NT2/D1 (cell line): ENCODE measurements around the gene CYFIP2.

ENCODE experiments used
- DNase-seq: peaks from one replicate; pipeline ENCODE4 v3.0.0-alpha.2; 2011; ENCODE audit warnings: low read depth, low spot score
- H3K27me3 ChIP-seq: 2 replicates; pipeline ENCODE4 v1.6.0; 2011; ENCODE audit warnings: mild to moderate bottlenecking; ENCODE audit not compliant: insufficient read length, insufficient read depth
- H3K36me3 ChIP-seq: 2 replicates; pipeline ENCODE4 v1.6.1; 2011; ENCODE audit warnings: mild to moderate bottlenecking, low read length, mixed read lengths; ENCODE audit not compliant: insufficient read depth, insufficient read length
- H3K4me1 ChIP-seq: 2 replicates; pipeline ENCODE4 v1.5.1; 2011; ENCODE audit not compliant: insufficient read depth, insufficient read length
- H3K4me3 ChIP-seq: 2 replicates; pipeline ENCODE4 v1.5.1; 2011; ENCODE audit warnings: low read depth; ENCODE audit not compliant: insufficient read length
- H3K9ac ChIP-seq: 2 replicates; pipeline ENCODE4 v1.6.0; 2011; ENCODE audit warnings: low read depth; ENCODE audit not compliant: insufficient read length
- H3K9me3 ChIP-seq: 2 replicates; pipeline ENCODE4 v1.5.1; 2011; ENCODE audit warnings: mild to moderate bottlenecking, low read length; ENCODE audit not compliant: insufficient read depth
- SUZ12 ChIP-seq: IDR thresholded peaks from 2 replicates; pipeline ENCODE4 v1.6.1; 2011; ENCODE audit not compliant: insufficient read length, insufficient read depth; ENCODE audit errors: extremely low read depth
- YY1 ChIP-seq: IDR thresholded peaks from 2 replicates; pipeline ENCODE4 v1.6.1; 2011; ENCODE audit not compliant: insufficient read length, insufficient read depth
- ZNF274 ChIP-seq: IDR thresholded peaks from 2 replicates; pipeline ENCODE4 v1.6.1; 2011; ENCODE audit warnings: mild to moderate bottlenecking, low read depth, low read length

Gene CYFIP2

DNA sequence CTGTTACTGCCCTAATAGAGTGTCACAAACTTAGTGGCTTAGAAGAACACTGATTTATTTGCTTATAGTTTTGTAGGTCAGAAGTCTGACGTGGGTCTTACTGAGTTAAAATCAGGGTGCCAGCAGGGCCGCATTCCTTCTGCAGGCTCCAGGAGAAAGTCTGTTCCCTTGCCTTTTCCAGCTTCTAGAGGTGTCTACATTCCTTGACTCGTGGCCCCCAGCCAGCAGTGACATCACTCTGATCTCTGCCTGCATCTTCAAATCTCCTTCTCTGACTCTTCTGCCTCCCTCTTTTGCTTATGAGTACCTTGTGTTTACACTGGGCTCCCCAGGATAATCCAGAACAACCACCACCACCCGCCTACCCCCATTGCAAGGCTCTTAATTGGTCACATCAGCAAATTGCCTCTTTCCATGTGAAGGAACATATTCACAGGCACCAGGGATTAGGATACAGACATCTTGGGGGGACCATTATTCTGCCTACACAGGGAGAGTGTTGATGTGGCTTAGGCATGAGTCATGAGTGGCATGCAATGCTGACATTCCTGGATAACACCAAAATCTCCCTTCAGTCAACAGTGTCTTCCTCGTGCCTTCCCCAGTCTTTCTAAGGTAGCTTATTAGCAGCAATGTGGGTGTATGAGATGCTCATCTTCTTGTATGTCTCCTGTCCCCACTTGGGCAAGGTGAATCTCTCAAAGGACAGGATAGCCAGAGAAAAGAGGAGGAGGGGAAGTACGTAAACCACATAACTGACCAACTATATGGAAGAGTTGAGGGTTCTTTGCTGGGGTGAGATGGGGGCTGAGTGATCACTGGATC lies 24.4 kb downstream of the CYFIP2 start:
- no peak for DNase-seq
- no peaks in the 10 kb centered on the region for H3K27me3 ChIP-seq
- TF ChIP-seq SUZ12 (no peak), YY1 (no peak), ZNF274 (no peak)
- no peak overlapping the region for H3K4me3 ChIP-seq
- H3K4me1 ChIP-seq = peaks cover 2% of the 10 kb centered on the region
- H3K9me3 ChIP-seq = no peaks in the 10 kb centered on the region
- H3K36me3 ChIP-seq = no peaks in the 10 kb centered on the region
- H3K9ac ChIP-seq = no peak overlapping the region

DNA sequence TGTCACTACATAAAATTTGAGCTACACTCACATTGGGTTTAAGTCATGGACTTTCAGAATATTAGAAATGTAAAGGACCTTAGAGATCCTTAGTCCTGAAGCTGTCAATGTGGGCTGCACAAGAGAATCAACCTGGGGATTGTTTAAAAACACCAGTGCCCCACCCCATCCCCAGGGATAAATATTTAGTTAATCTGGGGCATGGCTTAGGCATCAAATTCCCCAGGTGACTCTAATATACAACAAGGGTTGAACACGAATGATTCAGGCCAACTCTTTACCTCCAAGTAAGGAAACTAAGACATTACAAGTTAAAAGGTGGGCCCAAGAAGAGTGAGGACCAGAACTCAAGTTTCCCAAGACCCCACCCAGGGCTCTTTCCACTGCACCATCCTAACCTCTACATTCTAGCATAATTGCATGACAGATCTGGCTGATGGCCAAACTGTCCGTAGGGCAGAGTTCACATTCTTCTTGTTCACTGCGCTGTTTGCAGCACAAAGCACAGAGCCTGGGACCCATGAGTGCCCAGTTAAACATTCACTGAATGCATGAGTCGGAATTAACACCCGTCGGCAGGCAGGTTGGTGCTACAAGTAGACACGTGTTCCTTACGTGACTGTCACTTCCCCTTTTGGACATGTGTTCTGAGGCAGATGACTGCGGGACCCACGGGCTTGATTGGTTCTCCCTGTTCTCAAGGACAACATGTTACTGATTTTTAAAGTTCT lies 25.2 kb downstream of the CYFIP2 start:
- H3K4me3 ChIP-seq = no peak overlapping the region
- H3K27me3 ChIP-seq = no peaks in the 10 kb centered on the region
- H3K9ac ChIP-seq = no peak overlapping the region
- H3K4me1 ChIP-seq = peaks cover 2% of the 10 kb centered on the region
- H3K36me3 ChIP-seq = no peaks in the 10 kb centered on the region
- TF ChIP-seq SUZ12 = no peak
- no peak for TF ChIP-seq ZNF274
- no peak for TF ChIP-seq YY1
- no peak for DNase-seq
- H3K9me3 ChIP-seq = no peaks in the 10 kb centered on the region

DNA sequence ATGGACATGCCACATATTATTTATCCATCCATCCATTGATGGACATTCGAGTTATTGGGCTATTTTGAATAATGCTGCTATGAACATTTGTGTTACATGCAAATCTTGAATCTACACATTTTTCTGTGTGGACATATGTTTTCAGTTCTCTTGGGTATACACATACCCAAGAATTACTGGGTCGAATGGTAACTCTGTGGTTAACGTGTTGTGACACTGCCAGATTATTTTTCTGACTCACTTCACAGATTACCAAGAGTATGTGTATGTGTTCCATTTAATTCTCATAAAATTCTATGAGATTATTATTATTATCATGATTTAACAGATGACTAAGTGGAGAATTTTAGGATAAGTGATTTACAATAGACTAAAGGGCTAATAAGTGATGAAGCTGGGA lies 26.7 kb downstream of the CYFIP2 start:
- no peak overlapping the region for H3K9ac ChIP-seq
- H3K9me3 ChIP-seq = no peaks in the 10 kb centered on the region
- H3K4me1 ChIP-seq = peaks cover 2% of the 10 kb centered on the region
- TF ChIP-seq SUZ12 = no peak
- TF ChIP-seq ZNF274 = no peak
- TF ChIP-seq YY1 = no peak
- H3K27me3 ChIP-seq = no peaks in the 10 kb centered on the region
- H3K36me3 ChIP-seq = no peaks in the 10 kb centered on the region
- DNase-seq = no peak
- H3K4me3 ChIP-seq = no peak overlapping the region

DNA sequence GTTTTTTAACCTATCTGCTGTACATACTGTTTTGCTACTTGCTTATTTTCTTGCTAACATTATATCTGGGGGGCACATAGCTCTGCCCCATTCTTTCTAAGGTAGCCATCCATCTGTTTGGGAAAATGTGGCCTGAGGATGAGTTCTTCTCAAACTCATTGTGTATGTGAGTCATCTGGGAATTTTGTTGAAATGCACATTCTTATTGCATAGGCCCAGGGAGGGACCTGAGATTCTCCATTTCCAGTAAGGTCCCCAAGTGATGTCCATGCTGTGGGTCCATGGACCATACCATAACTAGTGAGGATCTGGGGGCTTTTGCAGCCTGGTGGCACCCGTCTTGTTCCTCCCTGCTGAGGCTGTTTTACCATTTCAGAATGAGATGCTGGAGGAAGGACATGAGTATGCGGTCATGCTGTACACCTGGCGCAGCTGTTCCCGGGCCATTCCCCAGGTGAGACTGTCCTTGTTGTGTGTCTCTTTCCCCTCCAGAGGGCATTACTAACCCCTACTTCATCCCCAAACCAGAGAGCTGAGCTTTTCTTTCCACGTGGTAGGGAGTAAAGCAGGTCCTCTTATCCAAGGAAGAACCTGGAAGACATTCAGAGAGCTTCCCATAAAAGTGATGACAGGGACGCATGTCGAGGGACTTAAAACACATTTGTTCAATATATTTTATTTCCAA lies 28.6 kb downstream of the CYFIP2 start:
- Histone ChIP-seq H3K9me3 (no peaks in the 10 kb centered on the region), H3K27me3 (no peaks in the 10 kb centered on the region), H3K9ac (no peak overlapping the region), H3K36me3 (no peaks in the 10 kb centered on the region), H3K4me3 (no peak overlapping the region), H3K4me1 (peaks cover 2% of the 10 kb centered on the region)
- TF ChIP-seq ZNF274 = no peak
- no peak for TF ChIP-seq SUZ12
- no peak for TF ChIP-seq YY1
- DNase-seq = no peak

DNA sequence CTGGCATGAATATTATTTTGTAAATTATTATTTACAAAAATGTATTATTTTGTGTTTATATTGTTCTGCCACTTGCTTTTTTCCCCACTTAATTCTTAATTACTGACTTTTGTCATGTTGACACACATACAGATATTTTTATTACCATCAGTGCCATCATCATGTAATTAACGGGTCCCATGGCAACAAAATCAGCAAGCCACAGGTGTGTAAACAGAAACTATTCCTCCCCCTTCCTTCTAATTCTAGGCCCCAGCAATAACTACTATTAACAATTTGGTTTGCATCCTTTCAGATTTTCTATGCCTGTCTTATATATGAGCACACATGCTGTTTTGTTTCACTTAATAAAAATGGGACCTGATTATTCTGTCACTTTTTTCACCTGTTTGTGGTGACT lies 29.3 kb downstream of the CYFIP2 start:
- H3K4me3 ChIP-seq = no peak overlapping the region
- H3K9ac ChIP-seq = no peak overlapping the region
- no peak for DNase-seq
- H3K27me3 ChIP-seq = no peaks in the 10 kb centered on the region
- H3K36me3 ChIP-seq = no peaks in the 10 kb centered on the region
- no peaks in the 10 kb centered on the region for H3K9me3 ChIP-seq
- no peak for TF ChIP-seq ZNF274
- TF ChIP-seq YY1 = no peak
- no peak for TF ChIP-seq SUZ12
- H3K4me1 ChIP-seq = no peaks in the 10 kb centered on the region

DNA sequence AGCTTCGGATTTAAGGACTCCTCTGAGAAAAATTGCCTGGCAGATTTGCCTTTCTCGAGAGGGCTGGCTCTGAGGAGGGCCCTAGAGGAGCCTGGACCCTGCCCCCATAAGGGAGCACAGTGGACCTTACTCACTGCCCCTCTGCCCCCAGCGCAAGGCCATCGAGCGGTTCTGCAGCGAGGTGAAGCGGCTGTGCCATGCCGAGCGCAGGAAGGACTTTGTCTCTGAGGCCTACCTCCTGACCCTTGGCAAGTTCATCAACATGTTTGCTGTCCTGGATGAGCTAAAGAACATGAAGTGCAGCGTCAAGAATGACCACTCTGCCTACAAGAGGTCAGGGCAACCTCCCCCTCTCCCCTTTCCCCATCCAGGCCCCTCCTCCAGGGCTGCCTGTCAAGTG lies 34.6 kb downstream of the CYFIP2 start:
- Histone ChIP-seq H3K36me3 (peaks cover 4% of the 10 kb centered on the region), H3K4me1 (no peaks in the 10 kb centered on the region), H3K27me3 (no peaks in the 10 kb centered on the region), H3K9ac (no peak overlapping the region), H3K4me3 (no peak overlapping the region), H3K9me3 (no peaks in the 10 kb centered on the region)
- no peak for DNase-seq
- TF ChIP-seq YY1 = no peak

DNA sequence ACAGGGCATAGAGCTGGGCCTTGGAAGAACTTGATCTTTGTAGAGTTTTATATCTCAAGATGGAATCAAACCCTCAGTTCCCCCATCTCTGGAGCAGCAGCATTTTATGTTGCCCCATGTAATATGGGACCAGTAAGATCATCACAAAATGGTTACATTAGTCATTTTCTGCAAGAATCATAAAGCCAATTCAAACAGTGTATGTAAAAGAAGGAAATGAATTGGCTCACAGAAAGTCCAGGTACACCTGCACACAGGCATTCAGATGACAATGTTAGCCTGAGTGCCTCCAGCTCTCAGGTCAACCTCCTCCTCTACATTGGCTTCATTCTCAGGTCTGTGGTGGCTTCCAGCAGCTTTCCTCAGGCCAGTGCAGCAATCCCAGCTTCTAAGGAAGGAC lies 35.1 kb downstream of the CYFIP2 start:
- Histone ChIP-seq H3K36me3 (peaks cover 4% of the 10 kb centered on the region), H3K4me1 (no peaks in the 10 kb centered on the region), H3K9ac (no peak overlapping the region), H3K9me3 (no peaks in the 10 kb centered on the region), H3K27me3 (no peaks in the 10 kb centered on the region), H3K4me3 (no peak overlapping the region)
- DNase-seq = no peak
- TF ChIP-seq ZNF274 = no peak
- no peak for TF ChIP-seq YY1
- no peak for TF ChIP-seq SUZ12
